Activated naive CD4-positive, alpha-beta T cell treated with anti-CD3 and anti-CD28 coated beads, Interleukin-2, amount 10 ng/mL, durations not matched to agents 5 hours and 36 hours (primary cell): ENCODE measurements around the gene DDX42. TPM values are rescaled to one million over a fixed set of nuclear protein-coding genes. Genes with fewer than 3 reads are reported as not detected.

Experiments used
- total RNA-seq, 2 experiments: library from RNA; stranded (reverse); gene quantifications; one replicate each; pipeline ENCODE4 v1.2.3, GENCODE V29; 2021

The DDX42 gene
- total RNA-seq, result 100 to 1,000 TPM; 122 to 123 TPM

DNA sequence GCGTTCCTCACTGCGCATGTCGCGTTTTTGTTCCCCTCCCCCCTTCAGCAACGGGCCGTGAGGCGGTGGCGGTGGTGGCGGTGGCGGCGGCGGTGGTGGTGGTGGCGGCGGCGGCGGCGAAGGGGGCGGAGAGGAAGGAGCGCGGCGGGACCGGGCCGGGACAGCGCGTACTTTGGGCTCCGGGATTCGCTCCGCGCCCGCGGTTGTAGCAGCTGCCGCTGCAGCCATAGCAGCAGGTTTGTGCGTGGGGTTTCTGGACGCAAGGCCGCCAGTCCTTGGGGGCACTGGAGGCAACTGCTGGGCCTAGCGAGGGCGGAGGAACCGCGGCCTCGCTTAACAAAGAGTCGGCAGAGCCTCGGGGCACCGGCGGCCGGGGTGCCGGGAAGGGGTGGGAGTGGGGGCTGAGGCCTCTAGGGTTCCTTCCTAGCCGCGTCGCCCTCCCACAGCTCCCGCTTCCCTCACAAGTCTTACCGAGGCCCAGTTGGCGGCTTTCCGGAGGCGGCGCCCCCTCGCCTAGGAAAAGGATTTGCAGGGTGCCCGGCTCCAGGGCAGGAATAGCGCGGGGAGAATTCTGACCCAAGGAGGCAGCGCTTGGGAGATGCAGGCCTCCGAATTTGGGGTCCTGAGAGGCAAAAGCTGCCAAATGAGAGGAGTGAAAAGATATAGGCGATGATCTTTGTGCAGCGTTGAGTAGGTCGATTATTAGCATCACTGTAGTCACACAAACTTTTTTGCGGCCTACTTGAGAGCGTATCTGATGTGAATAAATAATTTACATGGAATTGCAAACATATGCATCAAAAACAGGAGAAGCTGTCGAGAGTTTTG is at the start of gene DDX42:
Gene DDX42, plus strand, starts transcription at position 30 of the 828 bp plus-strand sequence. CDS start 12,880 bp downstream, outside the sequence.

DNA sequence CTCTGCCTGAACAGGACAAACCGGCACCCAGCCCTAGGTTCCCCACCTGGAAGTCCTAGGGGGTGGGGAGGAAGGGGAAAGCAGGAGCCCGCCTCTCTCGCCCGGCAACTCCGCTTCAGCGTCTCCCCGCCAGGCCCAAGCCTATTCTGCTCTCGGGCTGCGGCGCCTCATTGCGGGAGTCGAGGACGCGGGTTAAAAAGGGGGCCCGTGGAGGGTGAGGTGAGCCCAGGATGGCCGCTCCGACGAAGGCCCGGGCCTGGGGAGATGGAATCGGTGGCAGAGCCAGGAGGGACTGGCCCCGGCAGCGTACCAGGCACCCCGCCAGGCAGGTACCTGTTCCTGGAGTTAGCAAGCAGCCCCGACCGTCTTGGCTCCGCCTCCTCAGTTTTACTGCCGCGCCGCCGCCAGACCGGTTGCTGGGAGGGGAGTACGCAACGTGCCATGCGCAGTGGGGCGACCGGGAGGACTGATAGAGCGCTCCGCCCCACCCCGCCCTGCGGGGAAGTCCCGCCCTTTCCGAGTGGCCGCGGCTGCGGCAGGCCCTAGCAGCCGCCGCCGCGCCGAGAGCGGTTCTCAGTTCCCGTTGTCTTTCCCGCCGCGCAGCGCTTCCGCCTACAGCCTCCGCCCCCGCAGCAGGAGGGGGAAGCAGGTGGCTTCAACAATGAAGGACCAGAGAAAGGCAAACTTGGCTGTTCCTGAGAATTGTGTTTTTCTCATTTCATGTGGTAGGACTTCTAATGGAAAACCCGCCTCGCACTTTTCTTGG is 32.4 kb upstream of the DDX42 start, which contains the start of gene STRADA:
Gene STRADA, minus strand, starts transcription at position 392 of the 766 bp plus-strand sequence. CDS start 13,430 bp downstream, outside the sequence.

GRCh38 chr17:63773272-63774140 is 464 bp upstream of the DDX42 start, which contains the start of gene CCDC47:
Gene CCDC47, minus strand, starts transcription at chr17:63773597. Its CDS starts 7,422 bp downstream, at chr17:63766175.

GRCh38 chr17:63827002-63827800 is 53.2 kb downstream of the DDX42 start, which contains the start of the genes FTSJ3 and PSMC5:
Gene FTSJ3, minus strand, starts transcription at chr17:63827663. Its CDS starts 761 bp downstream, at chr17:63826902.
Gene PSMC5, plus strand, starts transcription at chr17:63827431. Its CDS starts 60 bp downstream, at chr17:63827491.

GRCh38 chr17:63842540-63843386 is 68.8 kb downstream of the DDX42 start, which contains the start of gene SMARCD2:
Gene SMARCD2, minus strand, starts transcription at chr17:63842685. Its CDS starts 11 bp downstream, at chr17:63842674.

Other genes starting within 250 kb of the DDX42 start
- gene DCAF7, start 223.7 kb upstream of the DDX42 start, total RNA-seq, result 100 to 1,000 TPM; 109 to 116 TPM
- gene TACO1, start 173.3 kb upstream of the DDX42 start, total RNA-seq, result 10 to 100 TPM; 20.3 to 22.4 TPM
- 10 to 100 TPM; 43.0 to 44.6 TPM for gene MAP3K3, start 151.8 kb upstream of the DDX42 start, total RNA-seq
- 100 to 1,000 TPM; 522 to 536 TPM for gene LIMD2, start 74.0 kb upstream of the DDX42 start, total RNA-seq
- gene STRADA, start 32.4 kb upstream of the DDX42 start, total RNA-seq, result 10 to 100 TPM; 40.0 to 42.5 TPM
- gene CCDC47, start 573 bp upstream of the DDX42 start, total RNA-seq, result 10 to 100 TPM; 46.0 to 47.9 TPM
- gene PSMC5, start 53.3 kb downstream of the DDX42 start, total RNA-seq, result 100 to 1,000 TPM; 131 to 137 TPM
- 10 to 100 TPM; 42.1 to 44.5 TPM for gene FTSJ3, start 53.5 kb downstream of the DDX42 start, total RNA-seq
- 100 to 1,000 TPM; 127 to 128 TPM for gene SMARCD2, start 68.5 kb downstream of the DDX42 start, total RNA-seq
- not detected for gene CSH2, start 99.5 kb downstream of the DDX42 start, total RNA-seq
- gene GH2, start 107.8 kb downstream of the DDX42 start, total RNA-seq, result not detected
- not detected for gene CSH1, start 122.4 kb downstream of the DDX42 start, total RNA-seq
- gene CSHL1, start 137.1 kb downstream of the DDX42 start, total RNA-seq, result not detected
- not detected for gene GH1, start 144.7 kb downstream of the DDX42 start, total RNA-seq
- 10 to 100 TPM; 37.2 to 38.2 TPM for gene CD79B, start 158.2 kb downstream of the DDX42 start, total RNA-seq
- gene SCN4A, start 198.7 kb downstream of the DDX42 start, total RNA-seq, result under 1 TPM in 1 of 2 experiments, not detected in 1; 0.08 TPM
- 1 to 10 TPM; 1.5 to 2.0 TPM for gene PRR29, start 224.2 kb downstream of the DDX42 start, total RNA-seq
- gene ICAM2, start 246.5 kb downstream of the DDX42 start, total RNA-seq, result 100 to 1,000 TPM; 124 to 133 TPM